ENCODE measurements around the gene USO1.

DNA sequence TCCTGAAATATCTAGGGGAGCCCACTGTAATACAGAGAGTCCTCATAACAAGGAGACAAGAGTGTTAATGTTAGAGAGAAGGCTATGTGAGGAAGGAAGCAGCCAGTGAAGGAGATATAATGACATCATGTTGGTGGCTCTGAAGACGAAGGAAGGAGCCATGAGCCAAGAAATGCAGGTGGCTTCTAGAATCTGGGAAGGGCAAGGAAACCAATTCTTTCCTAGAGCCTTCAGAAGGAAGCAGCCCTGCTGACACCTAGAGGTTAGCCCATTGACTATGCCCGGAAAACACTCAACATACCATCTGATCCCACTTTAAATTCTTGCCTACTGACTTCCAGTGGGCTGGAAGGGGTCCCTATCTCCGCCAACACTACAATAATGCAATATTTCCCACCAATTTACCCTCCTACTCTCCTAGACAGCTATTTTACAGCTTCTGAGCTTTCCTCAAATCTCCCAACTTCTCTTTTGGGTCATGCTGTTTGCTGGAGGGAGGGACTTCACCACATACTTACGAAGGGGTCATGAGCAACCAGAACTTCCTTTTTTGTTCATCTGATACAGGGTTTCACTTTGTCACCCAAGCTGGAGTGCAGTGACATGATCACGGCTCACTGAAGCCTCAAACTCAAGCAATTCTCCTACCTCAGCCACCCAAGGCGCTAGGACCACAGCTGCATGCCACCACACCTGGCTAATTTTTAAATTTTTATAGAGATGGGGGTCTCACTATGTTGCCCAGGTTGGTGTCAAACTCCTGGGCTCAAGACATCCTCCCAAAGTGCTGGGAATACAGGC is 26.0 kb upstream of the USO1 start:
- no peak for TF ChIP-seq EZH2phosphoT487 (IDR thresholded peaks at IDR 0.05; ENCODE audit: insufficient read depth, low read depth)
- no peak for TF ChIP-seq EZH2 (IDR thresholded peaks at IDR 0.05; ENCODE audit: insufficient read depth, poor library complexity, severe bottlenecking)
